Gastroesophageal sphincter (tissue), 4 donors: ENCODE data around the gene ATXN2. TPM values are rescaled to one million over a fixed set of nuclear protein-coding genes. Genes with fewer than 3 reads are reported as not detected.

Experiments
- ATAC-seq: fragments of 150-250 bp; one replicate; pipeline ENCODE4 v1.9.1; 2016; ENCODE audit warnings: mild to moderate bottlenecking, moderate library complexity
- H3K27ac ChIP-seq, 4 donors: fragments of 200-600 bp; sonication (generic) in 3 of 4; 1 replicate in 3 of 4; 2 replicates in 1 of 4; pipeline ENCODE4 v1.5.1; 2016 to 2019
- H3K27me3 ChIP-seq: fragments of 200-600 bp; sonication (generic); one replicate; pipeline ENCODE4 v1.5.1; 2019
- H3K36me3 ChIP-seq, 2 donors: fragments of 200-600 bp; sonication (generic); one replicate each; pipeline ENCODE4 v1.5.1; 2019; ENCODE audit warnings: control low read depth in 1 of 2
- H3K4me1 ChIP-seq, 3 donors: fragments of 200-600 bp; sonication (generic); 1 replicate in 2 of 3; 2 replicates in 1 of 3; pipeline ENCODE4 v1.5.1; 2016 to 2019; ENCODE audit warnings: control low read depth in 2 of 3
- H3K4me3 ChIP-seq, 2 donors: fragments of 200-600 bp; sonication (generic); one replicate each; pipeline ENCODE4 v1.5.1; 2019; ENCODE audit warnings: mild to moderate bottlenecking in 1 of 2, moderate library complexity in 1 of 2
- H3K9me3 ChIP-seq, 3 donors: fragments of 200-600 bp; sonication (generic); one replicate each; pipeline ENCODE4 v1.5.1; 2017 to 2019; ENCODE audit warnings: control low read depth in 2 of 3
- CTCF ChIP-seq, 4 experiments: fragments of 200-600 bp in 2 of 4; fragments of 450-650 bp in 2 of 4; sonication (generic) in 1 of 4; IDR thresholded peaks; one replicate each; pipeline ENCODE4 v1.5.1; 2017 to 2019; ENCODE audit warnings: antibody characterized with exemption in 4 of 4, mild to moderate bottlenecking in 2 of 4, moderate library complexity in 2 of 4
- EP300 ChIP-seq: sonication (generic); formaldehyde crosslinking; IDR thresholded peaks from one replicate; pipeline ENCODE4 v1.6.1; 2017; ENCODE audit warnings: antibody characterized with exemption, mild to moderate bottlenecking
- POLR2A ChIP-seq, 2 donors: fragments of 450-650 bp; IDR thresholded peaks; one replicate each; pipeline ENCODE4 v1.6.1; 2017; ENCODE audit warnings: antibody characterized with exemption in 2 of 2, mild to moderate bottlenecking in 2 of 2, moderate library complexity in 1 of 2
- POLR2AphosphoS5 ChIP-seq: sonication (generic); formaldehyde crosslinking; IDR thresholded peaks from one replicate; pipeline ENCODE4 v1.6.1; 2017; ENCODE audit warnings: antibody characterized with exemption
- WGBS, 2 donors: methylation state at CpG; one replicate each; pipeline ENCODE4 v1.1.5; 2018; ENCODE audit warnings: low coverage in 1 of 2; 5-methylcytosine and 5-hydroxymethylcytosine counted together
- total RNA-seq, 4 donors: library from RNA; depleted of rRNA; stranded (reverse); fragments of >200 nt; gene quantifications; one replicate each; pipeline ENCODE4 v1.1.0, GENCODE V29; 2016

Gene ATXN2
- total RNA-seq, 4 donors from 2014 or later: 40.9 to 93.4 (median 50.1) TPM

DNA sequence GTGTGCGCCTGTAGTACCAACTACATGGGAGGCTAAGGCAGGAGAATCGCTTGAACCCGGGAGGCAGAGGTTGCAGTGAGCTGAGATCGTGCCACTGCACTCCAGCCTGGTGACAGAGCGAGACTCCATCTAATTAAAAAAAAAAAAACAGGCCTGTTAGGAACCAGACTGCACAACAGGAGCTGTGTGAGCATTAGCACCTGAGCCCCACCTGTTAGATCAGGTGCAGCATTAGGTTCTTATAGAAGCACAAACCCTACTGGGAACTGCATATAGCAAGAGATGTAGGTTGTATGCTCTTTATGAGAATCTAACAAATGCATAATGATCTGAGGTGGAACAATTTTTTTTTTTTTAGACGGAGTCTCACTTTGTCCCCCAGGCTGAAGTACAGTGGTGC, 8.6 kb downstream of the ATXN2 start:
- Histone ChIP-seq H3K36me3 (no peaks in the 10 kb centered on the region), H3K27me3 (no peaks in the 10 kb centered on the region), H3K4me1 (peaks cover 0 to 100% (median 12%) of the 10 kb centered on the region in 3 donors), H3K9me3 (no peaks in the 10 kb centered on the region), H3K27ac (no peak overlapping the region), H3K4me3 (no peak overlapping the region)
- TF ChIP-seq EP300 (no peak), POLR2A (IDR thresholded peaks at IDR 0.05) (no peak), POLR2AphosphoS5 (no peak), CTCF (IDR thresholded peaks at IDR 0.05) (no peak)
- WGBS, 2 donors: 86 to 100% methylated on average over 2 to 6 of the region's 6 CpGs
- ATAC-seq: no peak

DNA sequence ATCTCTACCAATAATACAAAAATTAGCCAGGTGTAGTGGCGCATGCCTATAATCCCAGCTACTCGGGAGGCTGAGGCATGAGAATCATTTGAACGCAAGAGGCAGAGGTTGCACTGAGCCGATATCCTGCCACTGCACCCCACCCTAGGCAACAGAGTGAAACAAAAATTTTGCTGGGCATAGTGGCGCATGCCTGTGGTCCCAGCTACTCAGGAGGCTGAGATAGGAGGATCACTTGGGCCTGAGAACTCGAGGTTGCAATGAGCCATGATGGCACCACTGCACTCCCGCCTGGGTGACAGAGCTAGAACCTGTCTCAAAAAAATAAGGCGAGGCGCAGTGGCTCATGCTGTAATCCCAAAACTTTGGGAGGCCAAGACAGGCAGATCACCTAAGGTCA, 9.5 kb downstream of the ATXN2 start:
- TF ChIP-seq POLR2AphosphoS5 (no peak), POLR2A (IDR thresholded peaks at IDR 0.05) (no peak), EP300 (no peak), CTCF (IDR thresholded peaks at IDR 0.05) (no peak)
- WGBS, 2 donors: 100% methylated on average over 2 of the region's 9 CpGs; no CpG with 5 or more reads in 1 of the 2 donors
- no peak for ATAC-seq

DNA sequence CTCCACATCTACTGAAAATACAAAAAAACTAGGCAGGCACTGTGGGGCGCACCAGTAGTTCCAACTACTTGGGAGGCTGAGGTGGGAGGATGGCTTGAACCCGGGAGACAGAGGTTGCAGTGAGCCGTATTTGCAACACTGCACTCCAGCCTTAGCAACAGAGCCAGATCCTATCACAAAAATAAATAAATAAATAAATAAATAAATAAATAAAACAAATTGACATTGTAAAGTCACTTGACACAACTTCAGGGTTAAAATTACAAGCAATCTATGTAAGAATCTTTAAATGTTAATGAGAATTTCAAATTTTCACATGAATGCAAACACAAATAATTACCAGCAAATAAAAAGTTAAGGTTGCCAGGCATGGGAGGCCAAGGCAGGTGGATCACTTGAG, 11.1 kb downstream of the ATXN2 start:
- 80% methylated on average over 2 to 3 of the region's 3 CpGs for WGBS, 2 donors
- ATAC-seq: no peak
- peak overlapping the region in 1 of 4 donors; percentile 8 for H3K27ac ChIP-seq
- H3K4me3 ChIP-seq: no peak overlapping the region
- TF ChIP-seq POLR2AphosphoS5 (no peak), POLR2A (IDR thresholded peaks at IDR 0.05) (no peak), CTCF (IDR thresholded peaks at IDR 0.05) (no peak), EP300 (no peak)
- H3K36me3 ChIP-seq: no peaks in the 10 kb centered on the region
- no peaks in the 10 kb centered on the region for H3K9me3 ChIP-seq
- H3K4me1 ChIP-seq: peaks cover 0 to 92% (median 5%) of the 10 kb centered on the region in 3 donors
- no peaks in the 10 kb centered on the region for H3K27me3 ChIP-seq

More for the DNA sequence above, 9.5 kb downstream of the ATXN2 start:
- peak overlapping the region in 1 of 4 donors; percentile 3 for H3K27ac ChIP-seq
- H3K27me3 ChIP-seq: no peaks in the 10 kb centered on the region
- H3K9me3 ChIP-seq: no peaks in the 10 kb centered on the region
- H3K36me3 ChIP-seq: no peaks in the 10 kb centered on the region
- H3K4me3 ChIP-seq: no peak overlapping the region
- H3K4me1 ChIP-seq: peaks cover 0 to 100% (median 13%) of the 10 kb centered on the region in 3 donors

- ATAC-seq: no peak
- peaks cover 0 to 83% (median 3%) of the 10 kb centered on the region in 3 donors for H3K4me1 ChIP-seq
- no peaks in the 10 kb centered on the region for H3K27me3 ChIP-seq
- WGBS, 2 donors: 35 to 36% methylated on average over 4 of the region's 4 CpGs
- no peaks in the 10 kb centered on the region for H3K36me3 ChIP-seq
- H3K9me3 ChIP-seq: no peaks in the 10 kb centered on the region
- TF ChIP-seq CTCF (IDR thresholded peaks at IDR 0.05) (no peak), POLR2AphosphoS5 (no peak), EP300 (no peak), POLR2A (IDR thresholded peaks at IDR 0.05) (no peak)
- H3K27ac ChIP-seq: peak overlapping the region in 1 of 4 donors; percentile 5
- no peak overlapping the region for H3K4me3 ChIP-seq
Measured at GRCh38 chr12:111586986-111587385, 12.1 kb downstream of the ATXN2 start.

DNA sequence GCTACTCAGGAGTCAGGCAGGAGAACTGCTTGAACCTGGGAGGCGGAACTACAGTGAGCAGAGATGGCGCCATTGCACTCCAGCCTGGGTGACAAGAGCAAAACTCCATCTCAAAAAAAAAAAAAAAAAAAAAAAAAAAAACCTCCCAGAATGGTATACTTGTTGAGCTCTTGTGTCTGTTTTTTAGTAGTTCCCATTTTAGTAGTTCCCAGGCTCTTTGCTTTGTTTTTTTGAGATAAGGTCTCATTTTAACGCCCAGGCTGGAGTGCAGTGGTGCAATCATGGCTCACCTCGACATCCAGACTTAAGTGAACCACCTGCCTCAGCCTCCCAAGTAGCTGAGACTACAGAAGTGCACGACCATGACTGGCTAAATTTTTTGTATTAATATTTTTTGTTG, 13.4 kb downstream of the ATXN2 start:
- Histone ChIP-seq H3K27ac (no peak overlapping the region), H3K9me3 (no peaks in the 10 kb centered on the region), H3K27me3 (no peaks in the 10 kb centered on the region), H3K4me3 (no peak overlapping the region), H3K4me1 (peaks cover 0 to 83% (median 2%) of the 10 kb centered on the region in 3 donors), H3K36me3 (no peaks in the 10 kb centered on the region)
- no peak for TF ChIP-seq CTCF (IDR thresholded peaks at IDR 0.05)
- TF ChIP-seq EP300: no peak
- 78 to 86% methylated on average over 4 to 5 of the region's 5 CpGs for WGBS, 2 donors
- ATAC-seq: no peak
